ENCODE data around the gene NDUFS7.

The NDUFS7 gene

GRCh38 chr19:1383312-1384084, at the start of gene NDUFS7:
Gene NDUFS7 (plus strand): TSS chr19:1383907. CDS start chr19:1383927, 20 bp downstream.
- DNase-seq: peak; percentile 88

- no peak for DNase-seq
These were observed 47.5 kb upstream of the NDUFS7 start for GRCh38 chr19:1336079-1336684.

GRCh38 chr19:1340681-1341469, 42.8 kb upstream of the NDUFS7 start:
- DNase-seq: no peak

GRCh38 chr19:1343041-1343440, 40.7 kb upstream of the NDUFS7 start:
- no peak for DNase-seq

- DNase-seq: no peak
These were observed 34.5 kb upstream of the NDUFS7 start for GRCh38 chr19:1349211-1349610.

- no peak for DNase-seq
These were observed 32.8 kb upstream of the NDUFS7 start for GRCh38 chr19:1350867-1351266.

- DNase-seq: peak; percentile 38
These were observed 32.3 kb upstream of the NDUFS7 start for GRCh38 chr19:1351381-1351851.

- DNase-seq: no peak
These were observed 30.6 kb upstream of the NDUFS7 start for GRCh38 chr19:1353144-1353543.

GRCh38 chr19:1354970-1355567, 28.6 kb upstream of the NDUFS7 start:
- DNase-seq: no peak

GRCh38 chr19:1355568-1356507, 27.9 kb upstream of the NDUFS7 start:
- no peak for DNase-seq

- peak; percentile 76 for DNase-seq
These were observed 27.2 kb upstream of the NDUFS7 start for GRCh38 chr19:1356508-1356865.

- no peak for DNase-seq
These were observed 26.1 kb upstream of the NDUFS7 start for GRCh38 chr19:1357531-1358109.

GRCh38 chr19:1360126-1360817, 23.4 kb upstream of the NDUFS7 start:
- no peak for DNase-seq

- DNase-seq: peak; percentile 84
These were observed 22.8 kb upstream of the NDUFS7 start for GRCh38 chr19:1360818-1361461.

- DNase-seq: peak; percentile 89
These were observed 21.9 kb upstream of the NDUFS7 start for GRCh38 chr19:1361601-1362386.

- no peak for DNase-seq
These were observed 21.1 kb upstream of the NDUFS7 start for GRCh38 chr19:1362387-1363257.

GRCh38 chr19:1363599-1363998, 20.1 kb upstream of the NDUFS7 start:
- no peak for DNase-seq

GRCh38 chr19:1364070-1364704, 19.5 kb upstream of the NDUFS7 start:
- DNase-seq: no peak

Measured in fibroblast of upper back skin (primary cell).